Suppressor macrophage (primary cell): ENCODE data around the gene BTG2.

Source experiments
- DNase-seq, 4 experiments: peaks; one replicate each; pipeline ENCODE4 v3.0.0-alpha.2; 2020 to 2022

The BTG2 gene

DNA sequence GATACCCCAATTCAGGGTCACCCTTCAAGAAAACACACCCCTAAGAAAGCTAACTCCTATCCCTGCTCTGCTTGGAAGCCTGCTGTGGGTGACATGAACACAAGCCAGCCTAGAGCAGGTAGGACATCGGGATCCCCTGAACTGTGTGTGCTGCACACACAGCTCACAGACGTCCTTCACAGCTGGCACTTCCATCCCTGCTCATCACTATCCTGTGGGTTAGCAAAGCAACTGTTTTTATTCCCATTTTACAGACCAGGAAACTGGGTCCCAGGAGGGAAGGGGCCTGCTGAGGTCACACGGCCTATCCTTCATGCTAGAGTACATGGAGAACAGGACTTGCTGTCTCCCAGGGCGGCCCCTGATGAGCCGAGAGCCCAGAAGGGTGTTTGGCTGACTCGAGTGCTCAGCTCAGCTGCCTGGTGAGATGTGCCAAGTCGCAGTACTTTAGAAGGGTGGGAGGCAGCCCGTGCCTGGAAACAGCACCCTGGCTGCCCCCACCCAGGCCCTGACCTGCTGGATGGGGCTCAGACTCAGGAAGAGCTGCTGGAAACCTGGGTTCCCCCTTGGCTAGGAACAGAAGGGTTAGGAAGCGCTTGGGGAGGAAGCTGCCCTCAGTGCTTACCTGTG is 28.3 kb upstream of the BTG2 start:
- DNase-seq: no peak

DNA sequence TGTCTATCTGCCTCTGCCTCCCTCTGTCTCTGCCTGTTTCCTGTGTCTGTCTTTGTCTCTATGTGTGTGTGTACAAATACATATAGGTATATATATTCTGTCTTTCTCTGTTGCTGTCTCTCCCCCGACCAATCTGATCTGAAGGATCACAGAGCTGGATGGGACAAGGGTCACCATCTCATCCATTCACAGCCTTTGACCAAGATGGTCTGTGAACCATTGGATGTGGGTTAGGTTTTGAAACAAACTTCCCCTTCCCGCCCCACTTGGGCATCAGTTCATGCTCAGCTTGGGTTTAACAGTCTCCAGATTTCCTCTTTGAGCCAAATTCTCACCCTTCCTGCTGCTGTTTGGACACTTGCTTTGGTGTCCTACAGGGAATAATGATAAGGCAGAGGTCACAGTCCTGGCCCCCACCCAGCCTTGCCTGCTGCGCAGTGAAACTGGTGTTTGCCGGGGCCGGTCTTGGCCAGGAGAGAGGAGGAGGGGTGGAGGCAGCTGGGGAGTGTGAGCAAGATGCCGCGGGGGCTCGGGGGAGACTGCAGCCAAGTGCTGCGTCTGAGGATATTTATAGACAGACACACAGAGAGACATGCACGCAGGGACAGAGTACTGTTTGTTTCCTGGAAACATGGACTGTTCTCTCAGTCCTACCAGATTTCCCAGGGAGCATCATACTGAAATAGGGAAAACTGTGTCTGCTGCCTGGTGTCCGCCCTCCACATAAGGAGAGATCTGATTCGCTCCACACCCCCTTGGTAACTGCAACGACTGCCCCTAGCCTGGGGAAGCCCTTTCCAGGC is 27.0 kb upstream of the BTG2 start:
- DNase-seq: peak; percentile 61 to 75 (median 70)

DNA sequence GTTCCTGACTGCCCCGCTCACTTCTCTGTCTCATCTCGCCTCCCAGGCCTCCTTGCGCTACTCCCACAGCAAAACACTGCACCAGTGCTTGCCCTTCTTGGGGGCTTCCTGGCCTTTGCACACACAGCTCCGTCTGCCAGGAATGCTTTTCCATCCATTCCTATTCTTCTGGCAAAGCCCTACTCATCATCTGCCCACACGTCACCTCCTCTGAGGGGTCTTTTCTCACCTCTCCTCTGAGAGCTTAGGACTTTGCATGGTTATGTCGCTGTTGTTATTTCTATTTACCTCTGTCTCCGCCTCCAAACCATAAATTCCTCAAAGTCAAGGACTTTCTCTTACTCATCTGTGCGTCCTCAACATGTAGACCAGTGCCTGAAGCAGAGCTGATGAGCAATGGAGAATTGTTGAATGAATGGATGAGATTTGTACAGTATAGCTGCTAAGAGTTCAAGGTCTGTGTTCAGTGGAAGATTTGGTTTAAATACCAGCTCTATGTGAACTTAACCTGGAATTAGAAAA is 26.4 kb upstream of the BTG2 start:
- no peak for DNase-seq

GRCh38 chr1:203280061-203280460 is 25.3 kb upstream of the BTG2 start:
- no peak for DNase-seq

DNA sequence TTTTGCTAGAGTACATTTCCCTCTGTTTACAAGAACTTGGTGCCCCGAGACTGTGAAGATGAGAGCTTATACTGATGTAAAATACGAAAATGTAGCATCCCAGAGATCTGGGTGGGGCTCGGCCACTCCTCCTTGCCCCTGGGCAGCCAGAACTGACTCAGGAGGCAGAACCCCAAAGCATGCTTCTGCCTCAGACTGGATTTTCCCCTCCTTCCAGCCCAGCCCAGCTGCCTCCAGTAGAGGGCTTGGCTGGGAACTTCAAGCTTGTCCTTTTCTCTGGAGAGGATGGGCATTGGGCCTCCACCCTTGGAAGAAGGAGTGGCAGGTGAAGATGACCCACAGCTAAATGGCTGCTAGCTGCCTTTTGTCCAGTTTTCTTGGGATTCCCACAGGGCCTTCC is 24.3 kb upstream of the BTG2 start:
- peak in 1 of 4 experiments; percentile 39 for DNase-seq

- DNase-seq: no peak
Measured at GRCh38 chr1:203281851-203282661, 23.3 kb upstream of the BTG2 start.

GRCh38 chr1:203282720-203283542 is 22.4 kb upstream of the BTG2 start:
- DNase-seq: no peak

GRCh38 chr1:203283597-203283996 is 21.7 kb upstream of the BTG2 start:
- DNase-seq: no peak

GRCh38 chr1:203284411-203285123 is 20.8 kb upstream of the BTG2 start:
- peak; percentile 53 to 74 (median 68) for DNase-seq

DNA sequence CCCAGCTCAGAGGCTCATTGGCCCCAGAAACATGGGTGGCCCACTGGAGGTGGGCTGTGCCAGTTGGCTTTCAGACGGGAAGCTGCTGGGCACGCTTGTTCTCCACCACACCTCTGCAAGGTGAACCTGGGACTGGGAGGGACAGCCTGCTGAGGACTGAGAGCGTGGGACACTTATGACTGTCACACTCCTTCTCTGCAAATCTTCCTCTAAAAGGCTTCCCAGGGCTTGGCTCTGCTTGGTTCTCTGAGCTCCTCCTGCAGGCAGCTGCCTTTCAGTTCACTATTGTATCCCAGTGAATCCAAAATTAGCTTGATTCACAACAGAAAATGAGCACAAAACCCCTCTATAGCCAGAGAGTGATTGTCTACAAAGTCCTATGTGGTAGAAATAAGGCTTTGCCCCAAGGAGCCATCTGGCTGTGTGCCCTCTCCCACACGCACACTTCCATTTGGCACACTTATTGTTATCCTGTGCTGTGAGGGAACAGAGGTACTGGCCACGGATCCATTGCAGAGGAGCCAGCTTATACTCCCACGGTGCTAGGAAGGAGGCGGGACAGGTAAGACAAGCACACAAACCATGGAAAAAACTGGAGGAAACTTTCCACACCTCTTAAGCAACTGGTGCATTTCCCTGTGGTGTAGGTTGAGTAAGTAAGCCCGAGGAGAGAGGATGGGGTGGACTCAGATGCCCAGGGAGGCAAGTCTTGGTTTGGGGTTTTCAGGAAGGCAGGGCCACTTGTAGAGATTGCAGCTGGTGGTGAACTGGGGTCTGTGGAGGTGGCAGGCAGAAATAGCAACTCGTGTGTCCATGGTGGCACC is 18.9 kb upstream of the BTG2 start:
- peak; percentile 27 to 59 (median 56) for DNase-seq

DNA sequence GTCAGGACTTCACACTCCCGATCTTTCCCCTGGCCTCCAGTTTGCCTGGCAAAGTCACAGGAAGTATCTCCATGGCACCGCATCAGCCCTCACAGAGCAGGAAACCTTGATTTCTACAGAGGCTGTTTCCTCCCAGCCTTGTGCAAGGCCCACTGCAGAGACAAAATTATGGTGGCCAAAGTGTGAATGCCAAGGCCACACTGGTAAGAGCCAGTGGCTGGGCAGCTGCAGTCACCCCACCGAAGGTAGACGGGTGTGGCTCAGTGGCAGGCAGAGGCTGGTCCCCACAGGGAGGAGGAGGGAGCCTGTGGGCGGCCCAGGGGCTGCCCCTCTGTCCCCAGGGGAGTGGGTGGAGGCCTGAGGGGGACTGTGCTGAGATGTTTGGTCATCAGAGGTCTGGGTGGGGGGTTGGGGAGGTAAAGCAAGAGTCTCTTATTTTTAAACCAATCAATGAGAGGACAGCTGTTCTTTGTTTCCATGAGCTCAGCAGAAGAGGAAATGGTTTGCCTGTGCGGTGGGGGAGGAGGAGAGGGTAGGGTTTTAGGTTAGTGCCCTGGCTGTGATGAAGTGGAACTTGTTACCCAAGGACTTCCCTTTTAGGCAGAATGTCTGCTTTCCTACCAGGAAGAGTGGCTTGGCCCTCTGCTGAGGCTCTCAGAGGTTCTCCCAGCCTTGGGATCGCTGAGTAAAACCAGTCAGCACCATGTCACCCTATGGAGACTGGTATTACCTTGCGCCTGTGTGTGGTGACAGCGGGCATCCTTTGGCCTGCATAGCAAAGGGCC is 18.0 kb upstream of the BTG2 start:
- DNase-seq: peak; percentile 92 to 99 (median 96)

GRCh38 chr1:203287898-203288297 is 17.4 kb upstream of the BTG2 start:
- peak in 3 of 4 experiments; percentile 63 to 71 (median 66) for DNase-seq

DNA sequence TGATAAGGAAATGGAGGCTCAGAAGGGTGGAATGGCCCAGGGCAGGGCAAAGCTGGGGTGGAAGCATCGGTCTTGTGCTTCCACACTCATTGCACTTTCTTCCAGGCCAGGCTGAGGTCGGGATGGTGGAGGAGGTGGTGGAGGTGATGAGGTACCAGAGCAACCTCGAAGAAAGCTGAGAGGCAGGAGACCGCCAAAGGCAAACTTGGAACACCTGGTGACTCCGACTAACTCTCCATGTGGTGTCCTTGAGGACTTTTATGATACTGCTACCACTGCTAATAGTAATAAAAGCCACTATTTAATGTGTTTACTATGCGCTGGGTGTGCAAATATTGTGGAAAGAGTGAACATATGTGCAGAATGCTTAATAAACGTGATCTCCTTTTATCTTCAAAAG is 16.9 kb upstream of the BTG2 start:
- no peak for DNase-seq

GRCh38 chr1:203289281-203289981 is 15.9 kb upstream of the BTG2 start:
- DNase-seq: peak; percentile 95 to 99 (median 96)

DNA sequence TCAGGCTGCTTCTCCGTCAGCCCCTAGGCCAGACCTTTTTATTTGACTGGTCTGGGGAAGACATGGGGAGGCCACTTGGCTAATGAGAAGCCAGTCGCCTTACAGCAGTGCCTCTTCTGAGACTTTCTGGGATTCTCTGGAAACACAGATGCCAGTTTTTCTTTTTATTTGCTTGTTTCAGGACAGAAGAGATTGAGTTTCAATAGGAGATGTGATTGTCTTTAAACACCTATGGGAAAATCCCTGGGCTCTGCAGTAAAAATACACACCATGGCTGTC is 15.4 kb upstream of the BTG2 start:
- no peak for DNase-seq

GRCh38 chr1:203290261-203291089 is 14.8 kb upstream of the BTG2 start:
- DNase-seq: peak; percentile 96 to 98 (median 97)

GRCh38 chr1:203291201-203292096 is 13.9 kb upstream of the BTG2 start:
- DNase-seq: peak in 3 of 4 experiments; percentile 58 to 75 (median 68)
